Fibroblast of villous mesenchyme (primary cell): Measurements from ENCODE around the gene SNX25. TPM values are rescaled to one million over a fixed set of nuclear protein-coding genes. Genes with fewer than 3 reads are reported as not detected.
"Not testable (repeated sequence)": the region's sequence is repeated elsewhere in the genome, so short reads cannot be mapped to it uniquely, and the experiment has no call there.

ENCODE experiments used
- DNase-seq: peaks from one replicate; pipeline ENCODE4 v3.0.0-alpha.2; 2010; ENCODE audit warnings: low read depth
- H3K4me3 ChIP-seq: 2 replicates; pipeline ENCODE4 v1.5.1; 2011; ENCODE audit warnings: low read depth, mild to moderate bottlenecking, low read length
- total RNA-seq: library from RNA; depleted of rRNA; stranded (reverse); fragments of >200 nt; gene quantifications from 2 replicates; pipeline ENCODE4 v1.2.3, GENCODE V29; 2012
- TF ChIP-seq, protein P1 (sequence below): IDR thresholded peaks from 2 replicates; pipeline ENCODE4 v1.5.1; 2012; ENCODE audit warnings: low read depth, mild to moderate bottlenecking, low read length; ENCODE audit not compliant: insufficient read depth

The SNX25 gene
- total RNA-seq, 1 donor, result 47.1 TPM

DNA sequence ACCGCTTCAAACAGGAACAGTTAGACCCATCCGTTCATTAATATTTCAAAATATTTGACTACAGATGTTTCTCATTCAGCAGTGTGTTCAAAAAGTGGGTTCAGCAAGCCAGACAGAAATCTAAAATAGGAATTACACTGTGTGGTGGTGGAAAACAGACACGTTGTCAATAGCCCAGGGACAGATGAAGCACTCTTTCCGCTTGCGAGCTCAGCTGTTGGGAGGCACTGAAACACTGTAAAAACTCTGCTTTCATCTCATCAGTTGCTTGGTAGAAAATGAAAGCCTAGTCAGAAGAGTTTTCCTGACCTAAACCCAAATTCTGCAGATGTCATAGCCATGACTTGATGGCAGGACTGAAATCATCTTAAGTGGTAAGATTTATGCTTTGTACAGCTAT lies 147.8 kb downstream of the SNX25 start:
- DNase-seq, result no peak
- TF ChIP-seq, protein P1, sequence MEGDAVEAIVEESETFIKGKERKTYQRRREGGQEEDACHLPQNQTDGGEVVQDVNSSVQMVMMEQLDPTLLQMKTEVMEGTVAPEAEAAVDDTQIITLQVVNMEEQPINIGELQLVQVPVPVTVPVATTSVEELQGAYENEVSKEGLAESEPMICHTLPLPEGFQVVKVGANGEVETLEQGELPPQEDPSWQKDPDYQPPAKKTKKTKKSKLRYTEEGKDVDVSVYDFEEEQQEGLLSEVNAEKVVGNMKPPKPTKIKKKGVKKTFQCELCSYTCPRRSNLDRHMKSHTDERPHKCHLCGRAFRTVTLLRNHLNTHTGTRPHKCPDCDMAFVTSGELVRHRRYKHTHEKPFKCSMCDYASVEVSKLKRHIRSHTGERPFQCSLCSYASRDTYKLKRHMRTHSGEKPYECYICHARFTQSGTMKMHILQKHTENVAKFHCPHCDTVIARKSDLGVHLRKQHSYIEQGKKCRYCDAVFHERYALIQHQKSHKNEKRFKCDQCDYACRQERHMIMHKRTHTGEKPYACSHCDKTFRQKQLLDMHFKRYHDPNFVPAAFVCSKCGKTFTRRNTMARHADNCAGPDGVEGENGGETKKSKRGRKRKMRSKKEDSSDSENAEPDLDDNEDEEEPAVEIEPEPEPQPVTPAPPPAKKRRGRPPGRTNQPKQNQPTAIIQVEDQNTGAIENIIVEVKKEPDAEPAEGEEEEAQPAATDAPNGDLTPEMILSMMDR, result no peak
- H3K4me3 ChIP-seq, result no peak overlapping the region

DNA sequence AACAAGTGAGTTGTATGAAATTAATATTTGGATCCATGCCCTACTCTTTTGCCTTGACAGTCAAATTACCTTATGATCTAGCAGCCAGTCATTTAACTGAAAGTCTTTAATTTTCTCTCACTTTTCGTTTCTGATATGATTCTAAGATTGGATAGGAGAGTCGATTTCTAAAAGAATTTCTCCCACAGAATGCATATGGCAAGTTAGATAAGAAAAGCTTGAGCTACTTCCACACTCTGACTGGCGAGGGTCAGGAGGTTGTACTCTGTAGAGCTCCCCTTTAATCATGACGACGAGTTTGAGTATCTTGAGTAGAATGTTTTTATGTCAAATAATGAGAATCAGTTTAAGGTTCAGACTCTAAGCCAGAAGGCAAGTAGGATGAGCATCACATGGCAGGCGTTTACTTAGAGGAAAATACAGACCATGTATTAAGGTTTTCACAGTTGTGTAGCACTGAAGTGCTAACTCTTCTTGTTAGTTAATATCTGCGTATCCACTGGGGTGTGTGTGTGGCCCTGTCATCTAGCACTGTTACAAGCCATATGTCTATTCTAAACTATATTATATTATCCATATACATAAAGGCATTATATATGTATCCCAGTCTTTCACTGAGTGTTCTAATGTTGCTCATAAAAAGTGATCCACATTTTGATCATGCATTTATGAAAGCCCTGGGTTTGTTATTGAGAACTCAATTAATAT lies 148.5 kb downstream of the SNX25 start:
- TF ChIP-seq, protein P1, result no peak
- no peak for DNase-seq
- no peak overlapping the region for H3K4me3 ChIP-seq

DNA sequence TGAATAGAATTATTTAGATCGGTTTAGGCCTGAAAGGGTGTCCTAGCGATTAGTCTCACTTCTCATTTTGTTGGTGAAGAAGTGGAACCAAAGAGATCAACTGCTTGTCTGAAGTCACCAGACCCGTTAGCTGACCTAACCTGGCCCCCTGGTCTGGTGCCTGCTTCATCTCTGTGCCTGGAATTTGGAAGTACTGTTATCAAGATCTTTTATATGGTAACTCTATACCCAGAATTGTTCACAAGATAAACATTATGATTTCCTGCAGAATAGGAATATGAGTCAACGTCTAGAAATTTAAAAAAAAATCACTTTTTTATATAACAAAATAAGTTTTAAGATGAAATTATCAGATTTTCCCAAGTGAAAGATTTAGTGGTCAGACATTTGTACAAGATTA lies 149.1 kb downstream of the SNX25 start:
- peak; percentile 36 for DNase-seq
- H3K4me3 ChIP-seq, result no peak overlapping the region
- TF ChIP-seq, protein P1, result no peak

DNA sequence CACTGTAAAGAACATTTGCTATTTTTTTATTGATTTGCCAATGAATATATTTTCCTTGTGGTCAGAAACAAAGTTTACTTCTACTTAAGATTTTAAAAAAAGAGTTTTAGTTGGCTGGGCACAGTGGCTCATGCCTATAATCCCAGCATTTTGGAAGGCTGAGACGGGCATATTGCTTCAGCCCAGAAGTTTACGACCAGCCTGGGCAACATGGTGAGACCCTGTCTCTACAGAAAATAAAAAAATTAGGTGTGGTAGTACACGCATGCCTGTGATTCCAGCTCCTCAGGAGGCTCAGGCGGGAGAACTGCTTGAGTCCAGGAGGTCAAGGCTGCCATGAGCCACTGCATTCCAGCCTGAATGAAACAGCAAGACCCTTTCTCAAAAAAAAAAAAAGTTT lies 149.6 kb downstream of the SNX25 start:
- TF ChIP-seq, protein P1, result no peak
- no peak for DNase-seq
- H3K4me3 ChIP-seq, result no peak overlapping the region

DNA sequence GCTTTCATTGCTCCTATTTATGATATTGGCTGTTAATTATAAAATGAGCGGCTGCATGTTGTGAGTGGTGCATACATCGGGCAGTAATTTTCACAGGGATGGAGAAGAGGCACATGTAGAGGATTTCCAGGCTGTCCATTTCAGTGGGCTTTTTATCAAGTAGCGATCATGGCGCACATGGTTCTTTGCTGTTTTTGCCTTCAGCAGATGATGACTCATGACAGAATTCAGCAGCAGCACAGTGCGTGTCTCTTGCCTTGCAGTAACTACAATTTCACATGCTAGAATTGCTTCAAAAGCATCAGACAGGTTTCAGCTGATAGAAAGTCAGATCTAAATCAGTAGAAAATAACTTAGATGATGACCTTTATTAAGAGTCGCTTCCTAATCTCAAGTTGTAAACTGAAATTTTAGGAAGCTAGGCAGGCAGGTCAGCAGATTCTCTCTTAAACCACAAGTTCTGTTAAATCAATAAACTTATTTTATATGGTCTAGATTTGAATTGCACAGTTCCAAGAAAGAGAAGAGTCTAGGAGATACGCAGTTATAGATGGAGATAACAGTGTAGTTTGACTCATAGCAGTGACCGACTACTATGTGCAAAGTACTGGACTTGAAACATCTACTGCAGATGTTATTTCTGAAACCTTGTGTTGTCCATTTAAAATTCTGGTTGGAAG lies 150.5 kb downstream of the SNX25 start:
- TF ChIP-seq, protein P1, result no peak
- H3K4me3 ChIP-seq, result no peak overlapping the region

DNA sequence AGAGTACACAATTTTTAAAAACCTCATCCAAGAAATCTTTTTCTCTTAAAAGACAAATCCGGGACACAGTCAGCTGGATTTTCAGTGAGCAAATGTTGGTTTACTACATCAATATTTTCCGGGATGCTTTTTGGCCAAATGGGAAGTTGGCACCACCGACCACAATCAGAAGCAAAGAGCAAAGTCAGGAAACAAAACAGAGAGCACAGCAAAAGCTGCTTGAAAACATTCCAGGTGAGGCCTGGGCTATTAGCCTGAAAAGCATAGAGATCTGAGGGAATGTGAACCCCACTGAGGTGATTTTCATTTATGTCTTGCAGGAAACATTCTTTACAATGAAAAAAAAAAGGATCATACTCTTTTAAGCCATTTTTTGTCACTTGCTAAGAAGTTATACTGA lies 152.5 kb downstream of the SNX25 start:
- TF ChIP-seq, protein P1, result no peak
- no peak overlapping the region for H3K4me3 ChIP-seq
- DNase-seq, result no peak

More for the DNA sequence above, 150.5 kb downstream of the SNX25 start:
- DNase-seq, result peak; percentile 42

DNA sequence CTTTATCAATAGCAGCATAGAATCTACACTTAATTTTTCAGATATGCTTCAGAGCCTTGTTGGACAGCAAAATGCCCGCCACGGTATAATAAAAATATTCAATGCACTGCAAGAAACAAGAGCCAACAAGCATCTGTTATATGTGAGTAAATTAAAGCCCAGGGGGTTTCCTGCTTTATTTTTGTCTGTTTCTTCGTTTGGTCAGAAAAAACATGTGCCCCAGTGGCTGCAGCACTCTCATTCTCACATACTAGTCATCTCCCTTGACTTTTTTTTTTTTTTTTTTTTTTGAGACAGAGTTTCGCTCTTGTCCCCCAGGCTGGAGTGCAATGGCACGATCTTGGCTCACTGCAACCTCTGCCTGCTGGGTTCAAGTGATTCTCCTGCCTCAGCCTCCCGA lies 153.2 kb downstream of the SNX25 start:
- not testable (repeated sequence) for DNase-seq, H3K4me3 ChIP-seq
